ENCODE measurements around the gene SEMA3E. TPM values are rescaled to one million over a fixed set of nuclear protein-coding genes. Genes with fewer than 3 reads are reported as not detected.

The SEMA3E gene
- polyA plus RNA-seq, 1 donor from 2014 or later = 0.98 TPM

GRCh38 chr7:83696101-83696500 is 47.2 kb upstream of the SEMA3E start:
- Histone ChIP-seq H3K27me3 (ENCODE audit: insufficient read depth, low read depth, low read length) (no peaks in the 10 kb centered on the region), H3K4me3 (ENCODE audit: low read length) (no peak overlapping the region), H3K79me2 (replicated peaks; ENCODE audit: insufficient read depth, low read length) (no peaks in the 10 kb centered on the region), H3K9ac (ENCODE audit: low read length) (no peak overlapping the region), H3K9me3 (ENCODE audit: low read length) (no peaks in the 10 kb centered on the region), H3F3A (ENCODE audit: insufficient read depth, low read length, poor library complexity, severe bottlenecking) (no peaks in the 10 kb centered on the region), H3K36me3 (ENCODE audit: insufficient read depth, low read length) (no peaks in the 10 kb centered on the region), H3K9me2 (ENCODE audit: insufficient read depth, low read length) (no peaks in the 10 kb centered on the region), H3K27ac (ENCODE audit: low read length) (no peak overlapping the region), H2AFZ (ENCODE audit: low read depth, low read length) (no peak overlapping the region), H4K20me1 (ENCODE audit: insufficient read depth) (no peaks in the 10 kb centered on the region), H3K4me2 (ENCODE audit: low read length) (no peak overlapping the region)
- TF ChIP-seq EP300 (conservative IDR thresholded peaks at IDR 0.05; ENCODE audit: poor library complexity, severe bottlenecking) (no peak), EZH2 (IDR thresholded peaks at IDR 0.05; ENCODE audit: borderline replicate concordance, insufficient read depth, low read length, poor library complexity, severe bottlenecking) (no peak), SMC3 (conservative IDR thresholded peaks at IDR 0.05; ENCODE audit: poor library complexity) (no peak), RAD21 (conservative IDR thresholded peaks at IDR 0.05) (no peak), TAF1 (IDR thresholded peaks at IDR 0.05; ENCODE audit: low read depth) (no peak), CTCF (IDR thresholded peaks at IDR 0.05; ENCODE audit: poor library complexity, severe bottlenecking) (no peak)

- Histone ChIP-seq H3K9me2 (ENCODE audit: insufficient read depth, low read length) (no peaks in the 10 kb centered on the region), H3K27ac (ENCODE audit: low read length) (no peak overlapping the region), H3K9ac (ENCODE audit: low read length) (no peak overlapping the region), H3F3A (ENCODE audit: insufficient read depth, low read length, poor library complexity, severe bottlenecking) (no peaks in the 10 kb centered on the region), H4K20me1 (ENCODE audit: insufficient read depth) (no peaks in the 10 kb centered on the region), H3K9me3 (ENCODE audit: low read length) (no peaks in the 10 kb centered on the region), H3K27me3 (ENCODE audit: insufficient read depth, low read depth, low read length) (no peaks in the 10 kb centered on the region), H2AFZ (ENCODE audit: low read depth, low read length) (no peak overlapping the region), H3K36me3 (ENCODE audit: insufficient read depth, low read length) (no peaks in the 10 kb centered on the region), H3K79me2 (replicated peaks; ENCODE audit: insufficient read depth, low read length) (no peaks in the 10 kb centered on the region), H3K4me2 (ENCODE audit: low read length) (no peak overlapping the region), H3K4me3 (ENCODE audit: low read length) (no peak overlapping the region)
- no peak for TF ChIP-seq RAD21 (conservative IDR thresholded peaks at IDR 0.05)
- no peak for TF ChIP-seq CTCF (IDR thresholded peaks at IDR 0.05; ENCODE audit: poor library complexity, severe bottlenecking)
- TF ChIP-seq EZH2 (IDR thresholded peaks at IDR 0.05; ENCODE audit: borderline replicate concordance, insufficient read depth, low read length, poor library complexity, severe bottlenecking) = no peak
- TF ChIP-seq POLR2AphosphoS5 (IDR thresholded peaks at IDR 0.05) = no peak
- TF ChIP-seq SMC3 (conservative IDR thresholded peaks at IDR 0.05; ENCODE audit: poor library complexity) = no peak
- TF ChIP-seq TAF1 (IDR thresholded peaks at IDR 0.05; ENCODE audit: low read depth) = no peak
- TF ChIP-seq REST (IDR thresholded peaks at IDR 0.05; ENCODE audit: borderline replicate concordance) = no peak
- TF ChIP-seq EP300 (conservative IDR thresholded peaks at IDR 0.05; ENCODE audit: poor library complexity, severe bottlenecking) = no peak
- TF ChIP-seq MXI1 (conservative IDR thresholded peaks at IDR 0.05; ENCODE audit: poor library complexity, severe bottlenecking) = no peak
Observed at GRCh38 chr7:83695128-83695960, 46.4 kb upstream of the SEMA3E start.

Data from neural cell (in vitro differentiated cells).